ENCODE measurements around the gene RNMT.
A peak's percentile ranks its signal among the peaks of the same experiment; 100 is the strongest.

The RNMT gene

GRCh38 chr18:13800505-13801259, 74.2 kb downstream of the RNMT start:
- H3K4me3 ChIP-seq (ENCODE audit: low read depth, low read length) = no peak overlapping the region
- peak; percentile 26; the same call in 1 of the 2 replicates for TF ChIP-seq CTCF (IDR thresholded peaks at IDR 0.05; ENCODE audit: borderline replicate concordance, insufficient read depth, low read depth, low read length)

GRCh38 chr18:13801260-13801601, 74.8 kb downstream of the RNMT start:
- H3K4me3 ChIP-seq (ENCODE audit: low read depth, low read length) = no peak overlapping the region
- TF ChIP-seq CTCF (IDR thresholded peaks at IDR 0.05; ENCODE audit: borderline replicate concordance, insufficient read depth, low read depth, low read length) = no peak

- no peak for TF ChIP-seq CTCF (IDR thresholded peaks at IDR 0.05; ENCODE audit: borderline replicate concordance, insufficient read depth, low read depth, low read length)
- H3K4me3 ChIP-seq (ENCODE audit: low read depth, low read length) = no peak overlapping the region
These were observed 77.8 kb downstream of the RNMT start for GRCh38 chr18:13804305-13804704.

- H3K4me3 ChIP-seq (ENCODE audit: low read depth, low read length) = no peak overlapping the region
- TF ChIP-seq CTCF (IDR thresholded peaks at IDR 0.05; ENCODE audit: borderline replicate concordance, insufficient read depth, low read depth, low read length) = no peak
These were observed 82.0 kb downstream of the RNMT start for GRCh38 chr18:13808294-13809042.

GRCh38 chr18:13809043-13809430, 82.6 kb downstream of the RNMT start:
- no peak overlapping the region for H3K4me3 ChIP-seq (ENCODE audit: low read depth, low read length)
- TF ChIP-seq CTCF (IDR thresholded peaks at IDR 0.05; ENCODE audit: borderline replicate concordance, insufficient read depth, low read depth, low read length) = no peak

GRCh38 chr18:13809531-13810255, 83.2 kb downstream of the RNMT start:
- TF ChIP-seq CTCF (IDR thresholded peaks at IDR 0.05; ENCODE audit: borderline replicate concordance, insufficient read depth, low read depth, low read length) = no peak
- H3K4me3 ChIP-seq (ENCODE audit: low read depth, low read length) = no peak overlapping the region
